Neuronal stem cell (in vitro differentiated cells): Measurements from ENCODE around the gene EFNA1.
A peak's percentile ranks its signal among the peaks of the same experiment; 100 is the strongest.

Source experiments
- DNase-seq: peaks from one replicate; pipeline ENCODE4 v3.0.0-alpha.2; 2013; ENCODE audit warnings: low spot score
- H2AFZ ChIP-seq: one replicate; pipeline ENCODE4 v1.6.1; 2013; ENCODE audit warnings: mild to moderate bottlenecking, low read length, inconsistent platforms
- H2AK5ac ChIP-seq: 2 replicates; pipeline ENCODE4 v1.6.1; 2013; ENCODE audit warnings: low read depth, mild to moderate bottlenecking, inconsistent platforms, low read length, moderate library complexity, mixed read lengths
- H2BK120ac ChIP-seq: 2 replicates; pipeline ENCODE4 v1.6.1; 2013; ENCODE audit warnings: low read depth, mild to moderate bottlenecking, inconsistent platforms, low read length, moderate library complexity, mixed read lengths
- H2BK12ac ChIP-seq: one replicate; pipeline ENCODE4 v1.6.1; 2013; ENCODE audit warnings: low read length, inconsistent platforms
- H2BK15ac ChIP-seq: 2 replicates; pipeline ENCODE4 v1.6.1; 2013; ENCODE audit warnings: mild to moderate bottlenecking, low read length, inconsistent platforms, mixed read lengths
- H2BK5ac ChIP-seq: one replicate; pipeline ENCODE4 v1.6.1; 2013; ENCODE audit warnings: inconsistent platforms, mild to moderate bottlenecking, low read length, moderate library complexity
- H3K14ac ChIP-seq: one replicate; pipeline ENCODE4 v1.6.1; 2013; ENCODE audit warnings: low read length, inconsistent platforms
- H3K18ac ChIP-seq: 2 replicates; pipeline ENCODE4 v1.6.1; 2013; ENCODE audit warnings: low read length, inconsistent platforms
- H3K23ac ChIP-seq: 2 replicates; pipeline ENCODE4 v1.6.1; 2013; ENCODE audit warnings: low read depth, mild to moderate bottlenecking, mixed read lengths, low read length, inconsistent platforms; ENCODE audit not compliant: poor library complexity
- H3K27ac ChIP-seq: replicated peaks from 3 replicates; pipeline ENCODE4 v1.5.1; 2013; ENCODE audit warnings: low read length, inconsistent platforms
- H3K27me3 ChIP-seq, 3 experiments: 2 replicates each; pipeline ENCODE4 v1.6.1; 2013; ENCODE audit warnings: low read length in 3 of 3, mild to moderate bottlenecking in 2 of 3, inconsistent platforms in 1 of 3, low read depth in 1 of 3, mixed read lengths in 1 of 3, moderate library complexity in 1 of 3; ENCODE audit not compliant: control insufficient read depth in 3 of 3, insufficient read depth in 3 of 3
- H3K36me3 ChIP-seq, 2 donors: replicated peaks in 1 of 2; 2 replicates each; pipeline ENCODE4 v1.6.1; 2013; ENCODE audit warnings: low read length in 2 of 2; ENCODE audit not compliant: control insufficient read depth in 2 of 2, insufficient read depth in 2 of 2
- H3K4ac ChIP-seq: 2 replicates; pipeline ENCODE4 v1.6.1; 2013; ENCODE audit warnings: inconsistent platforms, mild to moderate bottlenecking, low read length, moderate library complexity
- H3K4me1 ChIP-seq, 2 donors: 1 replicate in 1 of 2; 2 replicates in 1 of 2; pipeline ENCODE4 v1.6.1; 2013; ENCODE audit warnings: low read length in 2 of 2, low read depth in 1 of 2; ENCODE audit not compliant: control insufficient read depth in 2 of 2, insufficient read depth in 1 of 2
- H3K4me2 ChIP-seq: one replicate; pipeline ENCODE4 v1.6.1; 2013; ENCODE audit warnings: mild to moderate bottlenecking, low read length, inconsistent platforms; ENCODE audit not compliant: insufficient read depth, poor library complexity, severe bottlenecking
- H3K4me3 ChIP-seq, 2 donors: 2 replicates each; pipeline ENCODE4 v1.5.1; 2013; ENCODE audit warnings: low read length in 2 of 2, mild to moderate bottlenecking in 2 of 2, inconsistent platforms in 1 of 2, moderate library complexity in 1 of 2
- H3K79me1 ChIP-seq: one replicate; pipeline ENCODE4 v1.6.1; 2013; ENCODE audit warnings: low read depth, mild to moderate bottlenecking, inconsistent platforms, low read length, moderate library complexity
- H3K9ac ChIP-seq: one replicate; pipeline ENCODE4 v1.6.1; 2013; ENCODE audit warnings: mild to moderate bottlenecking, low read depth, low read length, inconsistent platforms; ENCODE audit not compliant: poor library complexity
- H3K9me3 ChIP-seq, 2 donors: replicated peaks in 1 of 2; 2 replicates each; pipeline versions ENCODE3 to v1.6.1; 2013; ENCODE audit warnings: low read length in 2 of 2, mild to moderate bottlenecking in 2 of 2, inconsistent platforms in 1 of 2, low read depth in 1 of 2, mixed read lengths in 1 of 2, moderate library complexity in 1 of 2; ENCODE audit not compliant: control insufficient read depth in 2 of 2, insufficient read depth in 1 of 2
- H4K8ac ChIP-seq: one replicate; pipeline ENCODE4 v1.6.1; 2013; ENCODE audit warnings: low read depth, mild to moderate bottlenecking, inconsistent platforms, low read length, moderate library complexity
- H4K91ac ChIP-seq: one replicate; pipeline ENCODE4 v1.6.1; 2013; ENCODE audit warnings: low read length, low read depth, mild to moderate bottlenecking, inconsistent platforms; ENCODE audit not compliant: poor library complexity
- WGBS, 2 donors: extraction: QIAGEN DNeasy Blood & Tissue Kit; methylation state at CpG; one replicate each; pipeline ENCODE4 v1.1.7; 2013; ENCODE audit warnings: missing lambda C conversion rate in 2 of 2, mixed read lengths in 1 of 2; ENCODE audit not compliant: insufficient read length in 2 of 2, insufficient replicate concordance in 1 of 2; ENCODE audit errors: extremely low coverage in 2 of 2; 5-methylcytosine and 5-hydroxymethylcytosine counted together

Gene EFNA1

GRCh38 chr1:155084722-155085503, 42.8 kb upstream of the EFNA1 start:
- DNase-seq = peak; percentile 99
- peaks cover 29 to 37% of the 10 kb centered on the region in 2 donors for H3K4me1 ChIP-seq
- peak overlapping the region; percentile 20 for H2AK5ac ChIP-seq
- no peak overlapping the region for H4K91ac ChIP-seq
- peaks cover 23 to 43% (median 31%) of the 10 kb centered on the region in 3 experiments for H3K27me3 ChIP-seq
- no peaks in the 10 kb centered on the region for H3K36me3 ChIP-seq
- H3K4me2 ChIP-seq = peak overlapping the region; percentile 85
- peak overlapping the region; percentile 84 for H2BK15ac ChIP-seq
- H3K4ac ChIP-seq = no peak overlapping the region
- peak overlapping the region; percentile 91 for H2BK5ac ChIP-seq
- peaks cover 4% of the 10 kb centered on the region for H3K79me1 ChIP-seq
- H2BK120ac ChIP-seq = no peak overlapping the region
- peak overlapping the region; percentile 99 for H2AFZ ChIP-seq
- H3K14ac ChIP-seq = no peak overlapping the region
- peak overlapping the region; percentile 74 for H3K9ac ChIP-seq
- no peak overlapping the region for H2BK12ac ChIP-seq
- whole genome bisulfite sequencing, 2 donors = no CpG with 5 or more reads among the region's 67 CpGs
- no peak overlapping the region for H4K8ac ChIP-seq
- peaks cover 0 to 2% of the 10 kb centered on the region in 2 donors for H3K9me3 ChIP-seq
- H3K23ac ChIP-seq = peak overlapping the region; percentile 89
- H3K27ac ChIP-seq = peak overlapping the region; percentile 84
- peak overlapping the region; percentile 83 to 89 for H3K4me3 ChIP-seq
- peak overlapping the region; percentile 98 for H3K18ac ChIP-seq

- Histone ChIP-seq H3K14ac (no peak overlapping the region), H3K9ac (peak overlapping the region; percentile 79), H3K18ac (peak overlapping the region; percentile 78), H3K27ac (no peak overlapping the region), H3K79me1 (peaks cover 4% of the 10 kb centered on the region), H3K4ac (peak overlapping the region; percentile 44), H2BK12ac (no peak overlapping the region), H2BK15ac (peak overlapping the region; percentile 41), H2AFZ (peak overlapping the region; percentile 99), H4K8ac (no peak overlapping the region), H3K4me1 (peaks cover 29 to 36% of the 10 kb centered on the region in 2 donors), H3K4me3 (peak overlapping the region; percentile 83 to 89), H3K23ac (peak overlapping the region; percentile 90), H3K36me3 (no peaks in the 10 kb centered on the region), H4K91ac (no peak overlapping the region), H2BK120ac (no peak overlapping the region), H2BK5ac (peak overlapping the region; percentile 91), H3K9me3 (peaks cover 0 to 2% of the 10 kb centered on the region in 2 donors), H3K4me2 (peak overlapping the region; percentile 85), H3K27me3 (peaks cover 22 to 37% (median 31%) of the 10 kb centered on the region in 3 experiments), H2AK5ac (peak overlapping the region; percentile 79)
- no peak for DNase-seq
- no CpG with 5 or more reads among the region's 32 CpGs for WGBS, 2 donors
Observed at GRCh38 chr1:155085504-155086127, 42.1 kb upstream of the EFNA1 start.

- peak overlapping the region; percentile 85 for H3K4me2 ChIP-seq
- H2BK120ac ChIP-seq = no peak overlapping the region
- H3K14ac ChIP-seq = no peak overlapping the region
- H2BK15ac ChIP-seq = peak overlapping the region; percentile 94
- DNase-seq = peak; percentile 76
- peak overlapping the region; percentile 89 for H3K18ac ChIP-seq
- no peak overlapping the region for H4K8ac ChIP-seq
- H3K23ac ChIP-seq = peak overlapping the region; percentile 90
- H2AK5ac ChIP-seq = peak overlapping the region; percentile 79
- peaks cover 29 to 32% of the 10 kb centered on the region in 2 donors for H3K4me1 ChIP-seq
- peak overlapping the region; percentile 27 for H3K4ac ChIP-seq
- H3K27ac ChIP-seq = no peak overlapping the region
- peak overlapping the region; percentile 99 for H2AFZ ChIP-seq
- H3K9ac ChIP-seq = peak overlapping the region; percentile 51
- H3K9me3 ChIP-seq = peaks cover 0 to 2% of the 10 kb centered on the region in 2 donors
- no peak overlapping the region for H4K91ac ChIP-seq
- peak overlapping the region; percentile 97 for H2BK12ac ChIP-seq
- H3K27me3 ChIP-seq = peaks cover 20 to 33% (median 28%) of the 10 kb centered on the region in 3 experiments
- WGBS, 2 donors = no CpG with 5 or more reads among the region's 24 CpGs
- H3K36me3 ChIP-seq = no peaks in the 10 kb centered on the region
- peak overlapping the region; percentile 83 for H2BK5ac ChIP-seq
- H3K4me3 ChIP-seq = peak overlapping the region in 1 of 2 donors; percentile 83
- peaks cover 4% of the 10 kb centered on the region for H3K79me1 ChIP-seq
Observed at GRCh38 chr1:155086128-155086741, 41.4 kb upstream of the EFNA1 start.
